ENCODE results near the gene CHID1.

The CHID1 gene

DNA sequence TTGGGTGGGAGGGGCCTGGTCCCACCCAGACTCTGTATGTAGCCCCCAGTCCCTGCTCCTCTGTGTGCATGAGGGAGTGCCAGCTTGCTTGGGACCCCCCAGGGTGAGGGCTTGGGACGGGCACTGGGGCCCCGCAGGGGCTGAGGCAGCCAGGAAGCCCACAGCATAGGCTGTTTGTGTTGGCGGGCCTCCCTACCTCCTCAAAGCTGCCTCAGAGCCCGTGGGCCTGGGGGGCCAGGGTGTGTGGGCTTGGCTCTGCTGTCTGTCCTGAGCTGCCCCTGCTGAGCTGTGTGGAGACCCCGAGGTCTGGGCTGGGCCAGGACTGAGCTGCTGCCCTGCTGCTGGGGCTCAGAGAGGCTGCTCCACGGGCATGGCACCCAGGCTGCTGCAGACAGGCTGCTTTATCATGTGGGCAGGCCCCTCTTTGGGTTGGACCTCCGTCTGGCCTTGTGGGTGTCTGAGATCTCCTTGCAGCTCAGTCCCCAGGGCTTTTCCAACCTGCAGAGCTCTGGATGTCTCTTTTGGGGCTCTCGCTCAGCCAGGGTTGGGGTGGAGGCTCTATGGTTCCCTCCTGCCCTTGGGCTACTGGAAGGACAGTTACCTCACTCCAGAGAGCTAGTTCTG is 64.6 kb downstream of the CHID1 start:
- Histone ChIP-seq H3K27ac (ENCODE audit: low read depth, low read length) (no peak overlapping the region), H3K4me1 (ENCODE audit: control insufficient read depth, insufficient read depth, low read length) (peaks cover 26% of the 10 kb centered on the region), H3K4me3 (ENCODE audit: low read depth, low read length) (no peak overlapping the region), H3K27me3 (ENCODE audit: control insufficient read depth, insufficient read depth, low read length) (peaks cover 3% of the 10 kb centered on the region; the same call in 1 of the 2 replicates), H3K9ac (ENCODE audit: low read depth, low read length) (no peak overlapping the region), H3K9me3 (ENCODE audit: control insufficient read depth, insufficient read depth, low read length) (no peaks in the 10 kb centered on the region), H3K36me3 (ENCODE audit: control insufficient read depth, insufficient read depth, low read length) (0 out of 2 replicates have a peak, but pooled peaks cover 1% of the 10 kb centered on the region)

DNA sequence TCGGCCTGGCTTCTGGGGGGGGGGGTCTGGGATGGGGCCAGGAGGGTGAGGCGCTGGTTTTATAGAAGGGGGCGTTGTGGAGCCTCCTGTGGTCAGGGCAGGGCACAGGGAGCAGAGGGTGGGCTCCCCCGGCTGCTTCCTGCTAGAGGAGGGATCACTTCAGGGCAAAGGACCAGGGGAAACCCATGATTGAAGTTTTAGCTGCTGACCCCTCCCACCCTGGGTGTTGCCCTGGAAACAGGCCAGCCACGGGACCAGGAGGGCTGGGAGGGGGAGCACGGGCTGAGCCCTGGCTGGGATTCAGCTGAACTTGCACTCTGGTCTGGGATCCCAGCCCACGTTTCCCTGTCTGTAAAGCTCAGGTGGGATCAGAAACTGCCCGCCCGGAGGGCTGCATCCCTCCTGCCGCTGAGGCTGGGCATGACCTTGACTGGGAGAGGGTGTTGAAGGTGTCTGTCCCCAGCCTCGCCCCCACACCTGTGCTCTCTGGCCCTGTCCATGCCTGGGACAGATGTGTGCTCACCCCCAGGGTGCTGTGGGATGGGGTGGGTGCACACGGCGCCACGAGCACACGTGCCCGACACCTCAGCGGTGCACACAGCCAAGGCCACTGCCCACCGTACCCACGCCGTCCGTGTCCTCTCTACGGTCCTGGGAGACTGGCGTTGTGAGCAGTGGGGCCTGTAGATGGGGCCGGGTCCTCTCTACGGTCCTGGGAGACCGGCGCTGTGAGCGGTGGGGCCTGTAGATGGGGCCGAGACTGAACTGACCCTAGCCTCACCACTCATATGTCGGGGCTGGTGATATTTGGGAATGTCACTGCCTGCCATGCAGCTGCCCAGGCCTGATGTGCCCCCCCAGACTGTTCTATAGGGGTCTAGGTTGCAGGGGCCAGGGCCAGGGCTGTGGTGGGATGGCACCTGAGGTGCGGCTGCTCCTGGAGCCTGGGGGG is 65.6 kb downstream of the CHID1 start:
- Histone ChIP-seq H3K9ac (ENCODE audit: low read depth, low read length) (no peak overlapping the region; the same call in 1 of the 2 replicates), H3K9me3 (ENCODE audit: control insufficient read depth, insufficient read depth, low read length) (no peaks in the 10 kb centered on the region), H3K4me3 (ENCODE audit: low read depth, low read length) (peak overlapping the region; percentile 98), H3K36me3 (ENCODE audit: control insufficient read depth, insufficient read depth, low read length) (peaks cover 11% of the 10 kb centered on the region), H3K4me1 (ENCODE audit: control insufficient read depth, insufficient read depth, low read length) (peaks cover 29% of the 10 kb centered on the region), H3K27ac (ENCODE audit: low read depth, low read length) (peak overlapping the region; percentile 98), H3K27me3 (ENCODE audit: control insufficient read depth, insufficient read depth, low read length) (no peaks in the 10 kb centered on the region)

DNA sequence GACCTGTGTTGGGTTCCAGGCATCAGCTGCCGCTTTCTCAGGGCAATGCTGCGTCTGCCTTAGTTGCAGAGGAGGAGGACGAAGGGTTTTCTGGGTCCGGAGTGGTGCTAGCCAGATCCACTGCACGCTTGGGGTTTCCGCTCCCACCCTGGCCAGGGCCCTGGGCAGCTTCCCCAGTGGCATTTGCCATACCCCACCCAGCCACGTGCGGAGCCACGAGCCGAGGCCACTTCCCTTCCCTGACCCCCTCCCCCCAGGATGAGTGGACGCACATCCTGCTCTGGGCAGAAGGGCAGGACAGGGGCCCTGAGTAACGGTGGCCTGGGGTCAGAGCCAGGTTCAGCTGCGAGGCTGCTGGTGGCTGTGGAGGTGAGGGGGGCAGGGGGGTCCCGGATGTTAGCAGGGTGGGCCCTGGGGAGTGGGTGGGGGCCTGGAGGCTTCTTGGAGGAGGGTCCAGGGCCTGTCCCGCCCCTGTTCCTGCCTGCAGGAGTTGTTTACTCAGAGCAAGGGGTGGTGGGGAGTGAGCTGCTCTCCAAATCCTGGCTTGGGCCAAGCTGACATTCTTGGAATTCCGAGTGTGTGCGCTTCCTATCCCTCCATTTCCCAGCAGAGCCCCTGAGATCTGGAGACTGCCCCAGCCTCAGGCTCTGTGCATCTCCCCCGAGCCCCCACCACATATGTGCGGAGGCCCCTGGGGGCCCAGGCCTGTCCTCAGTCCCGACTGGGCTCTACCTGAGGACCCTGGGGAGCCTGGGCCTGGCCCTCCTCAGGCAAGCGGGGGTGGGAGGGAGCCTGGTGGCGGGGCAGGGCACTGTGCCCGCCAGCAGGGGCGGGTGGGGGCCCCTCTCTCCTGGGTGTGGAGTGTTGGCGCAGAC is 66.6 kb downstream of the CHID1 start:
- Histone ChIP-seq H3K36me3 (ENCODE audit: control insufficient read depth, insufficient read depth, low read length) (peaks cover 20% of the 10 kb centered on the region), H3K27me3 (ENCODE audit: control insufficient read depth, insufficient read depth, low read length) (no peaks in the 10 kb centered on the region), H3K9ac (ENCODE audit: low read depth, low read length) (no peak overlapping the region), H3K27ac (ENCODE audit: low read depth, low read length) (peak overlapping the region; percentile 98), H3K4me1 (ENCODE audit: control insufficient read depth, insufficient read depth, low read length) (peaks cover 29% of the 10 kb centered on the region), H3K9me3 (ENCODE audit: control insufficient read depth, insufficient read depth, low read length) (no peaks in the 10 kb centered on the region), H3K4me3 (ENCODE audit: low read depth, low read length) (peak overlapping the region; percentile 98)

DNA sequence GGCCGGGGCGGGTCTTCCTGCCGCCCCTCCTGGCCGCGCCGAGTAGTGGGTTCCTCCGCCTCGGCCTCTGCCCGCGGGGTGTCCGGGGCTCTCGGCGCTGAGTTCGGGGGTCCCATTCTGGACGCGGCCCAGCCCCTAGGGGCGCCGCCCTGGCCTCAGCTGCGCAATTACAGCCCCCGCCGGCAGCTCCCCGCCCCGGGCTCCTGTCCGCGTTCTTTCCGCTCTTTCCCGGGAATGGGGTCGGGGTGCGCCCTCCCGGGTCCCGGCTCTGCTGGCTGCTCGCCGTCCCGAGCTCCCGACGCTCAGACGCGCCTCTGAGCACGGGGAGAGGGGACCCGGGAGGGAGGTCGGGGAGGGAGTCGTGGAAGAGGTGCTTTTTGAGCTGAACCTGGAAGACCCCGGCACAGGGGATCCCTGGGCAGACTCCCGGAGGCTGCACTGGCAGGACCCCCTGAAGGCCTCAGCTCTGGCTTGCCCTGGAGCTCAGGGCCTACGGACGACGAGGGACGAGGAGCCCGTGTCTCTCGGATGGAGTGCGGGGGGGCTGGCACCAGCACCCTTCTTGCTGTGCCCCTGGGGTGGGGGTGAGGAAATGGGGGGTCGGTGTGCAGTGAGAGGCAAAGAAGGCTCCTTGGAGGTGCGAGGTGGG is 67.4 kb downstream of the CHID1 start:
- Histone ChIP-seq H3K36me3 (ENCODE audit: control insufficient read depth, insufficient read depth, low read length) (peaks cover 28% of the 10 kb centered on the region), H3K4me3 (ENCODE audit: low read depth, low read length) (peak overlapping the region; percentile 98), H3K27ac (ENCODE audit: low read depth, low read length) (peak overlapping the region; percentile 98), H3K27me3 (ENCODE audit: control insufficient read depth, insufficient read depth, low read length) (no peaks in the 10 kb centered on the region), H3K9ac (ENCODE audit: low read depth, low read length) (0 out of 2 replicates have a peak overlapping the region, but pooled peaks have one; percentile 24), H3K4me1 (ENCODE audit: control insufficient read depth, insufficient read depth, low read length) (peaks cover 24% of the 10 kb centered on the region), H3K9me3 (ENCODE audit: control insufficient read depth, insufficient read depth, low read length) (no peaks in the 10 kb centered on the region)

DNA sequence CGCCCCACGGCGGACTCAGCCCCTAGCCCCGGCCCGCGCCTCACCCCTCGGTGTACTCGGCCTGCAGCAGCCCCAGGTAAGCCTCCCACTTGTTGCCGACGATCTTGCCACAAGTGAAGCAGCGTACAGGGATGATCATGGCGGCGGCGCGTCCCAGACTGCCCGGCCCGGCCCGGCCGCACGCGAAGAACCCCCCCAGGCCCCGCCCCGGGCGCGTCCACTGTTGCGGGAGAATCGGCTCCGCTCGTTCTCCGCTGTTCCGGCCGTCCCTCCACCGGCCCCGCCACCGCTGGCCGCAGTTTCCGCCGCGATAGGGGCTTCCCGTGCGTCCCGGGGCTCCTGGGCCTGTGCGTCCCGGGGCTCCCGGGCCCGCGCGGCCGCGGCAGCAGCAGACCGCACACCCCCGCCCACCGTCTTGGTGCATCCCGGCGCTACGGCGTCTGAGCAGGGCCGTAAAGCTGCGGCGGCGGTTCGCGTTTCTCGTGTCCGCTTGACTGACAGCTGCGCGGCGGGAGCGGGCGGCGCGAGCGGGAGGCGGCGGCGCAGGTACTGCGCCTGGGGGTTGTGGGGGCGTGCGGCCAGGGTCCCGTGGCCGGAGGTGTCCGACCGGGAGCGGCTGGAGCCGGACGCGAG is 68.1 kb downstream of the CHID1 start, which contains the start of the genes POLR2L and TSPAN4:
TSS of gene POLR2L (minus strand) at position 160 of the 633 bp plus-strand sequence. CDS start at position 139, 21 bp downstream.
TSS of gene TSPAN4 (plus strand) at position 483 of the 633 bp plus-strand sequence. CDS start 7,453 bp downstream, outside the sequence.
- Histone ChIP-seq H3K4me1 (ENCODE audit: control insufficient read depth, insufficient read depth, low read length) (peaks cover 24% of the 10 kb centered on the region), H3K27ac (ENCODE audit: low read depth, low read length) (peak within 1 kb of the TSS; percentile 98), H3K9ac (ENCODE audit: low read depth, low read length) (peak within 1 kb of the TSS; percentile 100), H3K27me3 (ENCODE audit: control insufficient read depth, insufficient read depth, low read length) (no peaks in the 10 kb centered on the region), H3K9me3 (ENCODE audit: control insufficient read depth, insufficient read depth, low read length) (no peaks in the 10 kb centered on the region), H3K4me3 (ENCODE audit: low read depth, low read length) (peak within 1 kb of the TSS; percentile 98), H3K36me3 (ENCODE audit: control insufficient read depth, insufficient read depth, low read length) (peaks cover 35% of the 10 kb centered on the region)

DNA sequence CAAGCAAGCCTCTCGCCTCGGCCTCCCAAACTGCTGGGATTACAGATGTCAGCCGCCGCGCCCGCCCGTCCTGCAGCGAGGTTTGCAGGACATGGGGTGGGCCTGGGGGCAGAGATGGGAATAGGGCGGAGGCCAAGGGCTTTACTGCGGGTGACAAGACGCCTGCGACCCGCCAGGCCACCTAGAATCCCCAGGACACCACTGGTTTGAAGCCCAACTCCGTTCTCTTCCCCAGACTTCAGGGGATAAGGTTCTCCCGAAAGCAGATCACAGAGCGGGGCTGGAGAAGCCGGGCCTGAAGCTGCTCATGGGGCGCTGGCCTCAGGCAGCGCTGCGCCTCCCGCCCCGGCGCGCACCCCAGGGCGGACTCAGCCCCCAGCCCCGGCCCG is 68.6 kb downstream of the CHID1 start:
- H3K4me3 ChIP-seq (ENCODE audit: low read depth, low read length): peak overlapping the region; percentile 98
- H3K27ac ChIP-seq (ENCODE audit: low read depth, low read length): peak overlapping the region; percentile 96
- peak overlapping the region; percentile 100 for H3K9ac ChIP-seq (ENCODE audit: low read depth, low read length)
- H3K9me3 ChIP-seq (ENCODE audit: control insufficient read depth, insufficient read depth, low read length): no peaks in the 10 kb centered on the region
- peaks cover 39% of the 10 kb centered on the region for H3K36me3 ChIP-seq (ENCODE audit: control insufficient read depth, insufficient read depth, low read length)
- no peaks in the 10 kb centered on the region for H3K27me3 ChIP-seq (ENCODE audit: control insufficient read depth, insufficient read depth, low read length)
- H3K4me1 ChIP-seq (ENCODE audit: control insufficient read depth, insufficient read depth, low read length): peaks cover 24% of the 10 kb centered on the region

DNA sequence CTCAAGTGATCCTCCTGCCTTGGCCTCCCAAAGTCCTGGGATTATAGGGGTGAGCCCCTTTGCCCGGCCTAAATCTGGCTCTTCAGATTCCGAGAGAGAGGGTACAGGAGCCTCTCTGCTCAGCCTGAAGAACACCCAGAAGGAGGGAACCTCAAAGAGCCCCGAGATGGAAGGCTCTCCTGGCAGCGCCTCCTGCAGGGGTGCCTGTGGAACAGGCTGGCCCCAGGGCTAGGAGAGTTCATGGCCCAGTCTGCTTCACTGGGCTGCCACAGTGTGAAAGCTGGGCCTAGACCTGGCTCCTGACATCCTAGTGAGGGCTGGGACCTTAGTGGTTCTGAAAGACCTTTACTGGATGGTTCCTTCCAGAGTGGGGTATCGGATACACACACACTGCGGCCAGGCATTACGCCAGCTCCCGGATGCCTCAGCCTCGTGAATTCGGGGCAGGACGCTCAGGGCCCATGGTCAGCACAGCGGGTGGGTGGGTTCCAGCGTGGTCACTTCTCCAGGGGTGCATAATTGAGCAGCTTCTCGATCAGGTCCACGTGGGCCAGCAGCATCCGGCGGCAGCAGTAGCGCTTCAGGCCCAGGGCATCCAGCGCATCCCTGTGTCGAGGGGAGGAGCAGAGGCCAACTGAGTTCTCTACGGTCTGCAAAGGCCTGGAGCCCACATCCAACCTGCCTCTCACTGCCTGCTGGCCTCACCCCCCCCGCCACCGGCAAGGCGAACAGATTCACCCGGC is 70.6 kb downstream of the CHID1 start:
- Histone ChIP-seq H3K27ac (ENCODE audit: low read depth, low read length) (no peak overlapping the region), H3K27me3 (ENCODE audit: control insufficient read depth, insufficient read depth, low read length) (no peaks in the 10 kb centered on the region), H3K4me1 (ENCODE audit: control insufficient read depth, insufficient read depth, low read length) (peaks cover 9% of the 10 kb centered on the region), H3K36me3 (ENCODE audit: control insufficient read depth, insufficient read depth, low read length) (peaks cover 47% of the 10 kb centered on the region), H3K4me3 (ENCODE audit: low read depth, low read length) (no peak overlapping the region), H3K9me3 (ENCODE audit: control insufficient read depth, insufficient read depth, low read length) (no peaks in the 10 kb centered on the region), H3K9ac (ENCODE audit: low read depth, low read length) (no peak overlapping the region)

DNA sequence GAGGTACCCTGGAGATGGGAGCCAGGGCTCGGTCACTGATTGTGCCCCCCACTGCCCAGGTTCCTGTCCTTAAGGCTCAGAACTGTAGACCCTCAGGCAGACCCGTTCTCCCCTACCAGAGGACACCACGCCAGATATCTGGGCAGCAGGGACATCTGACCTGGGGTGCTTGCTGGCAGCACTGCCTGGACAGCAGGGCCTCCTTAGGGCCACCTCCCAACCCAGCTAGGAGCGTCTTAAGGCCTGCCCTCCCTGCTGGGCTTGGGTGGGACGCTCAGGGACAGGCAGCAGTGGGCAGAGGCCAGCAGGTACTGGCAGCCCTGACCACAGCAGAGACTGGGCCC is 71.4 kb downstream of the CHID1 start:
- Histone ChIP-seq H3K4me3 (ENCODE audit: low read depth, low read length) (no peak overlapping the region), H3K36me3 (ENCODE audit: control insufficient read depth, insufficient read depth, low read length) (peaks cover 47% of the 10 kb centered on the region), H3K27ac (ENCODE audit: low read depth, low read length) (no peak overlapping the region), H3K4me1 (ENCODE audit: control insufficient read depth, insufficient read depth, low read length) (peaks cover 6% of the 10 kb centered on the region), H3K27me3 (ENCODE audit: control insufficient read depth, insufficient read depth, low read length) (no peaks in the 10 kb centered on the region), H3K9ac (ENCODE audit: low read depth, low read length) (no peak overlapping the region), H3K9me3 (ENCODE audit: control insufficient read depth, insufficient read depth, low read length) (no peaks in the 10 kb centered on the region)

DNA sequence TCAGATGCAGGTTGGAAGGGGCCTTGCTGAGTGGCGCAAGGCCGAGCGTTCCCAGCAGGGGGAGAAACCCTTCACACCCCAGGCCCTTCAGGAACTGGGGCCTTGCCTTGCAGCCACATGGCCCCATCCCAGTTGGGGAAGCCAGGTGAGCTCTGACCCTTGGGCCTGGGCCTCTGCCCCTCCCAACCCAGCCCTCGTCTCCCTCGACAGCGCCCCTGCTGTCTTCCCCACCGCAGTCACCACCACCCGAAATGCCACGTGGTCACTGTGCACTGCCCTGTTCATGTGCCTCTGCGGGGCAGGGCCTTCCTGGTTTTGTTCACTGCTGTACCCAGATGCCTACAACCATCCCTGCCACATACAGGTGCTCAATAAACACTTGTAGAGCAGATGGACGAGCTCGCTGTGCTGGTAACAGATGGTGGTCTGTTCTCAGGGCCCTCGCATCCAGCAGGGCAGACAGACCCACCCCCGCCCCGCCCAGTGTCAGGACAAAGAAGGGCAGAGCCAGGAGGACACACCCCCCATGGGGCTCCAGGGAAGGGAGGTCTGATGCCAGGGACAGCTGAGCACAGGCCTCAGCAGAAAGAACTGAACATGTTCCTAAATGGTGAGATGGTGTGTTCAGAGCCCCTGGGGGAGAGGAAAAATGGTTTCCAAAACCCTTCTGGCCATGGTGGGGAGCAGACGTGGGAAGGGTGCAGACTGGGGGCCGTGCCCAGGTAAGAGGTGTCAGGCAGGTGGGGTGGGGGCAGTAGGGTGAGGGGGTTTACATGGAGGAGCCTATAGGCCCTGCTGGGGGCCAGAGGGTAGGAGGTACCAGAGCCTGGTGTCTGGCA is 72.0 kb downstream of the CHID1 start:
- Histone ChIP-seq H3K4me1 (ENCODE audit: control insufficient read depth, insufficient read depth, low read length) (peaks cover 9% of the 10 kb centered on the region), H3K9me3 (ENCODE audit: control insufficient read depth, insufficient read depth, low read length) (no peaks in the 10 kb centered on the region), H3K9ac (ENCODE audit: low read depth, low read length) (no peak overlapping the region), H3K27me3 (ENCODE audit: control insufficient read depth, insufficient read depth, low read length) (no peaks in the 10 kb centered on the region; the same call in 1 of the 2 replicates), H3K36me3 (ENCODE audit: control insufficient read depth, insufficient read depth, low read length) (peaks cover 47% of the 10 kb centered on the region), H3K4me3 (ENCODE audit: low read depth, low read length) (no peak overlapping the region), H3K27ac (ENCODE audit: low read depth, low read length) (peak overlapping the region; percentile 12)

Measured in HUES48 (cell line).